Activated CD4-positive, alpha-beta T cell treated with anti-CD3 and anti-CD28 coated beads for 36 hours (primary cell): ENCODE results near the gene RWDD1. TPM values are rescaled to one million over a fixed set of nuclear protein-coding genes. Genes with fewer than 3 reads are reported as not detected.
A peak's percentile ranks its signal among the peaks of the same experiment; 100 is the strongest.

Experiments
- ATAC-seq: fragments of 200-7000 bp; cut with Tn5 transposase; one replicate; pipeline ENCODE4 v1.10.0; 2021; ENCODE audit warnings: mild to moderate bottlenecking, moderate library complexity
- CTCF ChIA-PET: fragments of 350-600 bp; sonication (Branson Sonifier 250); formaldehyde crosslinking; loops from one replicate; lab custom pipeline; 2021; ENCODE audit warnings: antibody characterized with exemption; lab: Charles Lee
- POLR2A ChIA-PET: fragments of 350-600 bp; sonication (Branson Sonifier 250); formaldehyde crosslinking; loops from one replicate; lab custom pipeline; 2021; ENCODE audit warnings: antibody characterized with exemption, inconsistent platforms; lab: Charles Lee
- DNase-seq: peaks from one replicate; pipeline ENCODE4 v3.0.0-alpha.2; 2020
- H3K27ac Mint-ChIP-seq: one replicate; pipeline ENCODE4 v1.8.0; 2021; ENCODE audit warnings: mixed read lengths
- H3K27me3 Mint-ChIP-seq: one replicate; pipeline ENCODE4 v1.8.0; 2021; ENCODE audit warnings: mixed read lengths
- H3K36me3 Mint-ChIP-seq: one replicate; pipeline ENCODE4 v1.8.0; 2021; ENCODE audit warnings: low read depth, mixed read lengths
- H3K4me1 Mint-ChIP-seq: one replicate; pipeline ENCODE4 v1.8.0; 2021; ENCODE audit warnings: mixed read lengths
- H3K4me3 Mint-ChIP-seq: one replicate; pipeline ENCODE4 v1.8.0; 2021; ENCODE audit warnings: mild to moderate bottlenecking, moderate library complexity, mixed read lengths
- H3K9me3 Mint-ChIP-seq: one replicate; pipeline ENCODE4 v1.8.0; 2021; ENCODE audit warnings: low read depth, mixed read lengths
- intact Hi-C, 2 experiments: fragments of 100-400 bp; cut with DNase I in 1 of 2; cut with micrococcal nuclease in 1 of 2; formaldehyde crosslinking; loops; one replicate each; pipeline versions ENCODE4 v1.14.2 to v1.15.1; 2022 to 2024; cut with DNase I, micrococcal nuclease
- total RNA-seq, 2 experiments: library from RNA; stranded (reverse); gene quantifications; one replicate each; pipeline ENCODE4 v1.2.3, GENCODE V29; 2021

The RWDD1 gene
- 10 to 100 TPM; 40.0 to 65.4 TPM for total RNA-seq

GRCh38 chr6:116570856-116571682 lies at the start of gene RWDD1:
TSS of gene RWDD1 (plus strand) at chr6:116571504. CDS start at chr6:116571583, 79 bp downstream.
- Mint-ChIP-seq H3K36me3 (peaks cover 13% of the 10 kb centered on the region), H3K27ac (peak within 1 kb of the TSS; percentile 98), H3K27me3 (no peaks in the 10 kb centered on the region), H3K4me1 (peaks cover 39% of the 10 kb centered on the region), H3K9me3 (no peaks in the 10 kb centered on the region), H3K4me3 (peak within 1 kb of the TSS; percentile 94)
- POLR2A ChIA-PET: interaction anchor here (0.6 to 1.3 kb wide), 5 partner anchors 20 to 879 kb away, joined by 3 to 7 read pairs (median 5); partner anchors contain the start of genes KPNA5 and TSPYL1
- DNase-seq (peak; percentile 99), ATAC-seq (peak; percentile 89)
- intact Hi-C loops: loop anchor here (1.0 to 5.0 kb wide), 13 partner anchors 45 to 1104 kb away; partner anchors contain the start of genes KPNA5 (in 2 of the 2), RSPH4A (in 2 of the 2), TSPYL1 (in 2 of the 2) and ZUP1 (in 2 of the 2)
- CTCF ChIA-PET: interaction anchor here (0.6 to 3.2 kb wide), 14 partner anchors 8 to 949 kb away, joined by 3 to 26 read pairs (median 4); no protein-coding TSS in a partner anchor

- peaks cover 6% of the 10 kb centered on the region for H3K27me3 Mint-ChIP-seq
- POLR2A ChIA-PET: interaction anchor here (0.7 kb wide), 1 partner anchor 410 kb away, joined by 4 read pairs; no protein-coding TSS in a partner anchor
- intact Hi-C loops: no loop called here
- no peak overlapping the region for H3K4me3 Mint-ChIP-seq
- no peaks in the 10 kb centered on the region for H3K9me3 Mint-ChIP-seq
- H3K27ac Mint-ChIP-seq: no peak overlapping the region
- H3K4me1 Mint-ChIP-seq: no peaks in the 10 kb centered on the region
- no peaks in the 10 kb centered on the region for H3K36me3 Mint-ChIP-seq
- ATAC-seq: no peak
- CTCF ChIA-PET: interaction anchor here (1.1 to 1.5 kb wide), 3 partner anchors 9 to 235 kb away, joined by 3 to 4 read pairs (median 4); no protein-coding TSS in a partner anchor
- no peak for DNase-seq
Measured at GRCh38 chr6:116522896-116523295, 48.4 kb upstream of the RWDD1 start.

- ChIA-PET POLR2A (interaction anchor here (0.5 kb wide), 1 partner anchor 229 kb away, joined by 4 read pairs; no protein-coding TSS in a partner anchor), CTCF (interaction anchor here (1.2 to 1.4 kb wide), 2 partner anchors 8 to 11 kb away, joined by 3 read pairs; no protein-coding TSS in a partner anchor)
- H3K36me3 Mint-ChIP-seq: no peaks in the 10 kb centered on the region
- H3K27me3 Mint-ChIP-seq: peaks cover 3% of the 10 kb centered on the region
- DNase-seq (no peak), ATAC-seq (no peak)
- no peaks in the 10 kb centered on the region for H3K4me1 Mint-ChIP-seq
- H3K9me3 Mint-ChIP-seq: no peaks in the 10 kb centered on the region
- intact Hi-C loops: no loop called here
- no peak overlapping the region for H3K27ac Mint-ChIP-seq
- H3K4me3 Mint-ChIP-seq: no peak overlapping the region
Measured at GRCh38 chr6:116524236-116524635, 47.1 kb upstream of the RWDD1 start.

- CTCF ChIA-PET: no interaction called here
- Mint-ChIP-seq H3K4me1 (no peaks in the 10 kb centered on the region), H3K9me3 (no peaks in the 10 kb centered on the region), H3K36me3 (no peaks in the 10 kb centered on the region), H3K27me3 (peaks cover 10% of the 10 kb centered on the region), H3K4me3 (no peak overlapping the region), H3K27ac (no peak overlapping the region)
- intact Hi-C loops: no loop called here
- DNase-seq: no peak
- no peak for ATAC-seq
- POLR2A ChIA-PET: no interaction called here
Measured at GRCh38 chr6:116528133-116528532, 43.2 kb upstream of the RWDD1 start.

DNA sequence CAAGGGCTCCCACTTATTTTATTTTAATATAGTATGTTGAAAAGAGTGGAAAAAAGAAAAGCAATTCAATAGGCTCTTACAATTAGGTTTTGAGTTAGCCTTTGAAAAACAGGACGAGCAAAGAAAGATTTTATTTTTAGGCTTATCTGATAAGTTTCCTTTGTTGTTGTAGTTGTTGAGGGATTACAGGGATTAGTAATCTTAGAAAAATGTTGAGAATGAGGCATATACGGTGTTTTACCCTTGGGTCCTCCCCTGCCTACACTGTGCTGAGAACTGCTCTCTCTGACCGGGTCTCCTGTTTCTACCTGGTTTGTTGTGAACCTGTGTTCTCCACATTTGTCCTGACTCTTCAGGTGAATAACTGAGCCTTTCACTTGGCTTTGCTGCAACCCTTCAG lies 42.5 kb upstream of the RWDD1 start:
- Mint-ChIP-seq H3K9me3 (no peaks in the 10 kb centered on the region), H3K27ac (no peak overlapping the region), H3K27me3 (peaks cover 12% of the 10 kb centered on the region), H3K36me3 (no peaks in the 10 kb centered on the region), H3K4me1 (no peaks in the 10 kb centered on the region), H3K4me3 (no peak overlapping the region)
- DNase-seq (no peak), ATAC-seq (no peak)
- ChIA-PET POLR2A (no interaction called here), CTCF (interaction anchor here (0.7 to 1.4 kb wide), 2 partner anchors 241 to 260 kb away, joined by 3 to 6 read pairs; no protein-coding TSS in a partner anchor)
- intact Hi-C loops: no loop called here

- no peak overlapping the region for H3K4me3 Mint-ChIP-seq
- no peaks in the 10 kb centered on the region for H3K9me3 Mint-ChIP-seq
- ATAC-seq: no peak
- no peaks in the 10 kb centered on the region for H3K36me3 Mint-ChIP-seq
- ChIA-PET CTCF (interaction anchor here (0.8 to 1.4 kb wide), 2 partner anchors 35 to 241 kb away, joined by 3 to 6 read pairs; no protein-coding TSS in a partner anchor), POLR2A (interaction anchor here (1.2 kb wide), 1 partner anchor 250 kb away, joined by 3 read pairs; the partner anchor contains the start of gene TSPYL1)
- intact Hi-C loops: loop anchor here in 1 of 2 experiments (5.0 kb wide), 1 partner anchor 262 kb away; no protein-coding TSS in a partner anchor
- DNase-seq: no peak
- H3K4me1 Mint-ChIP-seq: no peaks in the 10 kb centered on the region
- no peak overlapping the region for H3K27ac Mint-ChIP-seq
- H3K27me3 Mint-ChIP-seq: peaks cover 12% of the 10 kb centered on the region
Measured at GRCh38 chr6:116529466-116530290, 41.6 kb upstream of the RWDD1 start.

DNA sequence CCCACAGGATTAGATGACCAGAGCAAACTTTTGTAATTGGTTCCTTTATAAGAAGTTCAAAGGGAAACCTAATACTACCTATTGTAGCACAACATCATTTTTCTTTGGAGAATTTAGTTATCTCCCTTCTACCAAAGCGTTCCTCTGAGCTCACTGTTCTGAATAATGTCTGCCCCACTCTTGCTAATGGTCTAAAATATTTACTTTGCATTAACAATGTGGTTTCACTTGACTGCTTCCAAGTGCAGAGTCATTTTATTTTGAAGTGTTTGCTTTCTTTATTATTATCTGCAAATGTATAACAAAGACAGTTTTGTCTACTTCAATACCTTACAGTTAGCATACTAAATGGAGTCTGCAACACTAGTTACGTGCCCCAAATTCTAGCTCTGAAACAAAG lies 40.9 kb upstream of the RWDD1 start:
- H3K27me3 Mint-ChIP-seq: peaks cover 12% of the 10 kb centered on the region
- ChIA-PET CTCF (interaction anchor here (0.6 to 1.3 kb wide), 3 partner anchors 28 to 312 kb away, joined by 3 to 4 read pairs (median 3); no protein-coding TSS in a partner anchor), POLR2A (interaction anchor here (1.2 kb wide), 1 partner anchor 251 kb away, joined by 3 read pairs; the partner anchor contains the start of gene TSPYL1)
- no peak overlapping the region for H3K4me3 Mint-ChIP-seq
- intact Hi-C loops: loop anchor here in 1 of 2 experiments (5.0 kb wide), 1 partner anchor 263 kb away; no protein-coding TSS in a partner anchor
- no peaks in the 10 kb centered on the region for H3K36me3 Mint-ChIP-seq
- H3K4me1 Mint-ChIP-seq: no peaks in the 10 kb centered on the region
- no peaks in the 10 kb centered on the region for H3K9me3 Mint-ChIP-seq
- ATAC-seq (no peak), DNase-seq (no peak)
- H3K27ac Mint-ChIP-seq: no peak overlapping the region

- Mint-ChIP-seq H3K27me3 (peaks cover 10% of the 10 kb centered on the region), H3K4me1 (no peaks in the 10 kb centered on the region), H3K9me3 (no peaks in the 10 kb centered on the region), H3K36me3 (no peaks in the 10 kb centered on the region), H3K4me3 (no peak overlapping the region), H3K27ac (no peak overlapping the region)
- POLR2A ChIA-PET: no interaction called here
- CTCF ChIA-PET: interaction anchor here (0.6 to 4.4 kb wide), 11 partner anchors 8 to 242 kb away, joined by 3 to 76 read pairs (median 6); partner anchors contain the start of genes CALHM4 and RWDD1
- ATAC-seq (peak; percentile 91), DNase-seq (peak; percentile 77)
- intact Hi-C loops: loop anchor here (1.0 to 5.0 kb wide), 6 partner anchors 87 to 315 kb away; no protein-coding TSS in a partner anchor
Measured at GRCh38 chr6:116531675-116532570, 39.4 kb upstream of the RWDD1 start.

GRCh38 chr6:116533233-116533957 lies 37.9 kb upstream of the RWDD1 start:
- no peaks in the 10 kb centered on the region for H3K4me1 Mint-ChIP-seq
- ChIA-PET CTCF (interaction anchor here (0.8 to 4.6 kb wide), 15 partner anchors 8 to 265 kb away, joined by 3 to 76 read pairs (median 6); partner anchors contain the start of genes CALHM4 and RWDD1), POLR2A (interaction anchor here (0.7 kb wide), 1 partner anchor 315 kb away, joined by 4 read pairs; no protein-coding TSS in a partner anchor)
- H3K27ac Mint-ChIP-seq: no peak overlapping the region
- no peak for DNase-seq
- no peak overlapping the region for H3K4me3 Mint-ChIP-seq
- ATAC-seq: no peak
- peaks cover 8% of the 10 kb centered on the region for H3K27me3 Mint-ChIP-seq
- H3K9me3 Mint-ChIP-seq: no peaks in the 10 kb centered on the region
- intact Hi-C loops: loop anchor here (2.0 to 5.0 kb wide), 4 partner anchors 89 to 317 kb away; no protein-coding TSS in a partner anchor
- H3K36me3 Mint-ChIP-seq: no peaks in the 10 kb centered on the region
